ENCODE measurements around the gene MKNK2. TPM values are rescaled to one million over a fixed set of nuclear protein-coding genes. Genes with fewer than 3 reads are reported as not detected.

The MKNK2 gene
- total RNA-seq, 3 donors from 2014 or later: 94.7 to 170 (median 97.0) TPM

GRCh38 chr19:2033825-2034159, 17.3 kb downstream of the MKNK2 start:
- peaks cover 0 to 16% of the 10 kb centered on the region in 2 donors for H3K4me1 ChIP-seq
- intact Hi-C loops (cut with DNase I; ENCODE audit: low total_unique reads): loop anchor here (1.0 kb wide), 1 partner anchor 32 kb away; no protein-coding TSS in a partner anchor
- no peak overlapping the region for H3K4me3 ChIP-seq
- TF ChIP-seq, protein P1, sequence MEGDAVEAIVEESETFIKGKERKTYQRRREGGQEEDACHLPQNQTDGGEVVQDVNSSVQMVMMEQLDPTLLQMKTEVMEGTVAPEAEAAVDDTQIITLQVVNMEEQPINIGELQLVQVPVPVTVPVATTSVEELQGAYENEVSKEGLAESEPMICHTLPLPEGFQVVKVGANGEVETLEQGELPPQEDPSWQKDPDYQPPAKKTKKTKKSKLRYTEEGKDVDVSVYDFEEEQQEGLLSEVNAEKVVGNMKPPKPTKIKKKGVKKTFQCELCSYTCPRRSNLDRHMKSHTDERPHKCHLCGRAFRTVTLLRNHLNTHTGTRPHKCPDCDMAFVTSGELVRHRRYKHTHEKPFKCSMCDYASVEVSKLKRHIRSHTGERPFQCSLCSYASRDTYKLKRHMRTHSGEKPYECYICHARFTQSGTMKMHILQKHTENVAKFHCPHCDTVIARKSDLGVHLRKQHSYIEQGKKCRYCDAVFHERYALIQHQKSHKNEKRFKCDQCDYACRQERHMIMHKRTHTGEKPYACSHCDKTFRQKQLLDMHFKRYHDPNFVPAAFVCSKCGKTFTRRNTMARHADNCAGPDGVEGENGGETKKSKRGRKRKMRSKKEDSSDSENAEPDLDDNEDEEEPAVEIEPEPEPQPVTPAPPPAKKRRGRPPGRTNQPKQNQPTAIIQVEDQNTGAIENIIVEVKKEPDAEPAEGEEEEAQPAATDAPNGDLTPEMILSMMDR (IDR thresholded peaks at IDR 0.05): no peak
- TF ChIP-seq POLR2A (IDR thresholded peaks at IDR 0.05): no peak
- TF ChIP-seq POLR2AphosphoS5 (IDR thresholded peaks at IDR 0.05): no peak
- DNase-seq (ENCODE audit: low spot score in 2 of 2): no peak
- peak overlapping the region; percentile 34 to 92 for H3K27ac ChIP-seq
- H3K9me3 ChIP-seq: peaks cover 7 to 10% of the 10 kb centered on the region in 2 donors
- H3K36me3 ChIP-seq: no peaks in the 10 kb centered on the region
- no peaks in the 10 kb centered on the region for H3K27me3 ChIP-seq

DNA sequence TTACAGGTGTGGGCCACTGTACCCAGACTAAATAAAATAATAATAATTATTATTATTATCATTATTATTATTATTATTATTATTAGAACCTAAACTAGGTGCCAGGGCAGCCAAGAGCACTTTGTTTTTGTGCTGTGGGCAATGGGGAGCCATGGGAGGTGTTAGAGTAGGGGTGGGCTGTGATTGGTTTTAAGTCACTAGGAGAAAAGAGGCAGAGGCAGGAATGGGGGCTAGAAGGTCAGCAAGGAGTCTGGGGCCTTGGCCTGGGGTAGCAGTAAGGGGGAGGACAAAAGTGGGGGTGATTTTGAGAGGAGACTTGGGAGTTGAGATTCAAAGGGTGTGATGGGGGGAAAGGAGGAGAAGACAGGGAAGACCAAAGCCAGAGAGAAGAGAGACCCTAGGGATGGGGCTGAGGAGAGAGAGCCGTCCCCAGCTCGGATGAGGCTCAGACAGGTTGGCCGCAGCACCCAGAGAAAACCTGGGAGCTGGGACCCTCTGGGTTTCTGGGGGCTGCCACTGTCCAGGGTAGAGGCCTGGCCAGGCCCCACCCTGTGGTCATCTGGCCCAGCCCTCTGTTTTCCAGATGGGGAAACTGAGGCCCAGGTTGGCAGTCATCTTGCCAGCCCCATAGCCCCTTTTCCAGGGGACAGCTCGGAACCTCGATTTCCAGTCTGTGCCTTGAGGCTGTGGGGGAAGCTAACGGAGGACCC, 17.8 kb downstream of the MKNK2 start:
- TF ChIP-seq, protein P1 (IDR thresholded peaks at IDR 0.05): no peak
- TF ChIP-seq POLR2AphosphoS5 (IDR thresholded peaks at IDR 0.05): no peak
- no peak for TF ChIP-seq POLR2A (IDR thresholded peaks at IDR 0.05)
- intact Hi-C loops (cut with DNase I; ENCODE audit: low total_unique reads): no loop called here
- H3K27me3 ChIP-seq: no peaks in the 10 kb centered on the region
- H3K9me3 ChIP-seq: peaks cover 7 to 10% of the 10 kb centered on the region in 2 donors
- DNase-seq (ENCODE audit: low spot score in 2 of 2): no peak
- H3K36me3 ChIP-seq: no peaks in the 10 kb centered on the region
- H3K4me3 ChIP-seq: no peak overlapping the region
- peaks cover 0 to 19% of the 10 kb centered on the region in 2 donors for H3K4me1 ChIP-seq
- H3K27ac ChIP-seq: peak overlapping the region; percentile 92 to 93

GRCh38 chr19:2032296-2032941, 18.6 kb downstream of the MKNK2 start:
- Histone ChIP-seq H3K36me3 (no peaks in the 10 kb centered on the region), H3K27ac (peak overlapping the region; percentile 92 to 93), H3K27me3 (no peaks in the 10 kb centered on the region), H3K9me3 (peaks cover 7 to 10% of the 10 kb centered on the region in 2 donors), H3K4me3 (peak overlapping the region in 2 of 3 donors; percentile 23 to 30), H3K4me1 (peaks cover 6 to 27% of the 10 kb centered on the region in 2 donors)
- intact Hi-C loops (cut with DNase I; ENCODE audit: low total_unique reads): no loop called here
- DNase-seq (ENCODE audit: low spot score in 2 of 2): peak; percentile 99
- TF ChIP-seq, protein P1 (IDR thresholded peaks at IDR 0.05): no peak
- TF ChIP-seq POLR2A (IDR thresholded peaks at IDR 0.05) (no peak), POLR2AphosphoS5 (IDR thresholded peaks at IDR 0.05) (peak; percentile 86 to 90 (median 87))

DNA sequence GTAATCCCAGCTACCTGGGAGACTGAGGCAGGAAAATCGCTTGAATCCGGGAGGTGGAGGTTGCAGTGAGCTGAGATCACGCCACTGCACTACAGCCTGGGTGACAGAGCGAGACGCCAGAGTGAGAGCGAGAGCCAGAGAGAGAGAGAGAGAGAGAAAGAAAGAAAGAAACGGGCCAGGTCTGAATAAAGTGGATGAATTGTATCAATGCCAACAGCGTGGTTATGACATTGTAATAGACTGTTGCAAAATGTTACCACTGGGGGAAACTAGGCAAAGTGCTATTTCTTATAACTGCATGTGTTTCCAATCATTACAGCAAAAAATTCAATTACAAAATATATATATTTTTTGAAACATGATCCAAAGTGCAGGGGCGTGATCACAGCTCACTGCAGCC, 23.7 kb downstream of the MKNK2 start:
- Histone ChIP-seq H3K4me3 (no peak overlapping the region), H3K27me3 (no peaks in the 10 kb centered on the region), H3K4me1 (peaks cover 6 to 21% of the 10 kb centered on the region in 2 donors), H3K36me3 (no peaks in the 10 kb centered on the region), H3K9me3 (peaks cover 4 to 7% of the 10 kb centered on the region in 2 donors), H3K27ac (peak overlapping the region; percentile 72 to 76)
- DNase-seq (ENCODE audit: low spot score in 2 of 2): no peak
- TF ChIP-seq POLR2A (IDR thresholded peaks at IDR 0.05) (no peak), POLR2AphosphoS5 (IDR thresholded peaks at IDR 0.05) (peak in 1 of 3 donors; percentile 16)
- TF ChIP-seq, protein P1 (IDR thresholded peaks at IDR 0.05): peak; percentile 8 to 42 (median 14)
- intact Hi-C loops (cut with DNase I; ENCODE audit: low total_unique reads): no loop called here

DNA sequence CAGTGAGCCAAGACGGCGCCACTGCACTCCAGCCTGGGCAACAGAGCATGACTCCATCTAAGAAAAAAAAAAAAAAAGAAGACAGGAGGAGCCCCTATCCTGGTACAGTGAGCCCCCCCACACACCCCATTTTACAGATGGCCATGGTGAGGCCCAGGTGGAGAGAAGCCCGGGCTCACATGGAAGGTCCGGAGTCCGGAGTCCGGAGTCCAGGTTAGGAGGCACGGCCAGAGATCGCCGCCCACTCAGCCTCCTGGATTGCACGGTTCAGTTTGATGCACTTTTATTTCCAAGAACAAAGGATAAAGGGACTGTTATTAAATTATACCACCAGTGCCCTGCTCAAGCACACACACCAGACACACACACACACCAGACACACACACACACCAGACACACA, 24.3 kb downstream of the MKNK2 start:
- peak overlapping the region; percentile 72 to 76 for H3K27ac ChIP-seq
- TF ChIP-seq, protein P1 (IDR thresholded peaks at IDR 0.05): no peak
- TF ChIP-seq POLR2A (IDR thresholded peaks at IDR 0.05) (no peak), POLR2AphosphoS5 (IDR thresholded peaks at IDR 0.05) (no peak)

More for the DNA sequence above, 24.3 kb downstream of the MKNK2 start:
- Histone ChIP-seq H3K4me3 (no peak overlapping the region), H3K9me3 (peaks cover 4 to 7% of the 10 kb centered on the region in 2 donors), H3K4me1 (peaks cover 6 to 17% of the 10 kb centered on the region in 2 donors), H3K27me3 (no peaks in the 10 kb centered on the region), H3K36me3 (no peaks in the 10 kb centered on the region)
- intact Hi-C loops (cut with DNase I; ENCODE audit: low total_unique reads): no loop called here
- no peak for DNase-seq (ENCODE audit: low spot score in 2 of 2)

All from breast epithelium (tissue), 4 donors.